HG03442 (cell line): ENCODE measurements around the gene KCNQ1.

Experiments
- ATAC-seq: cut with Tn5 transposase; IDR thresholded peaks from one replicate; pipeline ENCODE4 v1.9.1; 2021; ENCODE audit warnings: mild to moderate bottlenecking, moderate library complexity; ENCODE audit not compliant: unreplicated experiment

Gene KCNQ1

DNA sequence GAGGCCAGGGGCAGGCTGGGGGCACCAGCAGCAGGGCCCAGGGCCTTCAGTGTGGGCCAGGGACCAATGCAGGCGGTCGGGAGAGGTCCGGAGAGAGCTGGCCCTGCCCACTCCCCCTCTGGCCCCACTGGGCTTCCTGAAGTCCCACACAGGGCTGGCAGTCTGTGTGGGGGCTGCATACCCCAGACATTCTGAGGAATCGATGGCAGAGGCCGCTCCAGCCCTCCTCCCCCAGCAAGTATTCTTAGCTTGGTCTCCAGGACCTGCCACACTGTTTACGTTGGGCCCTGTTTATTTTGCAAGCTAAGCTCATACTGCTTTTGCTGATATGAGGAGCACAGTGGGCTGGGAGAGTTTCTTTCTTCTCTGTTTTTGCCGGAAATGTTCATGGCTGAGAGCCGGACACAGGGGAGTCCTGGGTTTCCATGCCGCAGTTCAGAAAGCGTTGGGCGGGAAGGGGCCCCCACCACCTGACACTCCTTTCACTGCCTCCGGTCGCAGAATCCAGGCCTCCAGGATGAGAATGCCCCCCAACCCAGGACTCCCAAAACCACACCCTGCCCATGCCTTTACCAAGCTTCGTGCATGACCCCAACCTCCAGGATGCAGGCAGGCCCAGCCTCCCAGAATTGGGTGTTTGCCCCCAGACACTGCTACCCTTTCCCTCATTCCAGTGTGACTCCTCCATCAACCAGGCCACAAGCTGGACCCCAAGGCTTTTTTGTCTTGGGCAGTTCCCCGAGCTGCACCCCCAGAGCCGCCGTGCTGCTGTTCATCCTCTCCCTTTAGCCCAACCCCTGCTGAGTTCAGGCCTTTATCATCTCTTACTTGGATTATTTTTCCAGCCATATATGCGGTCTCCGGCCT is 336.8 kb downstream of the KCNQ1 start:
- ATAC-seq: no peak

DNA sequence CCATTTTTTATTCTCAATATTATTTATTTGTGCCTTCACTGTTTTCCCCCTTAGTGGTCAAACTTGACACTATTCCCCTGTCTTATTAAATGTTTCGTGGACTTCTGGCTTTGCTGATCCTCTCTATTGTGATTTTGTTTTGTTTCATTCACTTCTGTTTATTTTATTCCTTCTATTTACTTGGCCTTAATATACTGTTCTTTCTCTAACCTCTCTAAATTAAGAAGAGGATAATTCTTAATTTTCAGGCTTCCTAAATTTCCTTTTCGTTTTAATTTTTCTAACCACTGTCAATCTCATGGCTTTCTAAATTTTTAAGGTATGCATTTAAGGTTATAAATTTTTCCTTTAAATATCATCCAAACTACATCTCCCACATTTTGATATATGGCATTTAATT is 338.0 kb downstream of the KCNQ1 start:
- ATAC-seq: no peak

DNA sequence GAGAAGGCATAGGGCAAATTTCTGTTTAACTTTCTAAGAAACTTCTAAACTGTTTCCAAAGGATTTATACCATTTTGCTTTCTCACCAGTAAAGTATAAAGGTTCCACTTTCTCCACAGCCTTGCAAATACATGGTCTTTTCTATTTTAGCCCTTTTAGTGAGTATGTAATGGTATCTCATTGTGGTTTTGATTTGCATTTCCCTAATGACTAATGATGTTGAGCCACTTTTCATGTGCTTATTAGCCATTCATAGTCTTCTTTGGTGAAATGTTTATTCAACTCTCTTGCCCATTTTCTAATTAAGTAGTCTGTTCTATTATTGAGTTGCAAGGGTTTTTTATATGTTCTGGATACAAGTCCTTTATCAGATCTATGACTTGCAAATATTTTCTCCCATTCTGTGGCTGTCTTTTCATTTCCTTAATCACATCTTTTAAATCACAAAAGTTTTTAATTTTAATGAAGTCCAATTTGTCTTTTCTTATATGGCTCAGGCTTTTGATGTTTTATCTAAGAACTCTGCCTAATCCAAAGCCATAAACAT is 338.8 kb downstream of the KCNQ1 start:
- no peak for ATAC-seq

DNA sequence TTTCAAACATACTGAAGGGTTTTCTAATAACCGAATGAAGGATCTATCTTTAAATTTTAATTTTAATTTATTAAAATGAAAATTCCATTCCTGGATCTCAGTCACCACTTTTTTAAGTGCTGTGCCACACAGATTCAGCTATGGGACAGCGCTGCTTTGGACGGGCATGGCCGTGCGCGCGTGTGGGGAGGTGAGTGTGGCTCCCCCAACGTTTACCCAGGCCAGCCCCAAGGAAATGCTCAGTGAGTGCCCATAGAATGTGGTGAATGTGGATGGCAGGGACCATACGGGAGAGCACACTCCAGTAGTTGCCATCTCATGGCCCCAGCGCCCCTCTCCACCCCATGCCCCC is 343.0 kb downstream of the KCNQ1 start:
- ATAC-seq: no peak

DNA sequence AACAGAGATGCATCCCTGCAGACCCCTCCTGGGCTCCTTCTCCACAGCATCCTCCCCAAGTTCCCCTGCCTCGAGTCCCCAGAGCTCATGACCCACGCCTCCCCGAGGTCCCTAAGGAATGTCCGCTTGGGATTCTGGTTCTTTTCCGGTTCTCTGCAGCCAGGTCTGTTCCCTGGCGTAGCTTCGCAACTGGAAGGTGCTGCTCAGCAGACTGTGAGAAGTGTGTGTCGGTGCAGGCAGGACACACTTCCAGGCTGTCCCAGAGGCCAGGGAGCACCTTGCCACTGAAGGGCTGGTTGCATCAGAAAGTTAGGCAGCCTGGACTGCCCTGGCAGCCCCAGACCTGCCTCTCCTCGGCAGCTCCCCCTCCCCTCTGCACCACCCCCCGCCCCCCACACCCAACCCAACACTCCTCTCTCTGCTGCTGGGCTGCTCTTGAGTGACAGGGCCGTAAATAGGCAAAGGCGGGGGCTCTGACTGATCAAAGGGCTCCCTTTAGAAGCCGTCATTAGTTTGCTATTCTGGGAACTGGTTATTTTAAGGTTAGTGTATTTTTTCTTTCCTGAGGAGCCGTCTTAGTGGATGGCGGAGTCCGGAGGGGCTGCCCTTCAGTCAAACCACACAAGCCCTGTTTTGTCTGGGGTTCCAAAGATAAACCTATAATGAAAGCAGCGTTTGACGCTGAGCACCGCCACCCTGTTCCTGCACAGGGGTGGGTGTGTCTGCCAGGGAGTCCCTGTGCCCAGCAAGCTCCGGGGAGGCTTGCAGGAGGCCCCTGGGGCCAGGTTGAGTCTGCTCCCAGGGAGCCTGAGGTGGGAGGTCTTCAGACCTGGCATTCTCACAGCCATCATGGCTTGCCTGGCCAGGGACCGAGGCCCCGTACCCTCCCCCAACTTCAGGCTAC is 343.6 kb downstream of the KCNQ1 start:
- ATAC-seq: no peak

DNA sequence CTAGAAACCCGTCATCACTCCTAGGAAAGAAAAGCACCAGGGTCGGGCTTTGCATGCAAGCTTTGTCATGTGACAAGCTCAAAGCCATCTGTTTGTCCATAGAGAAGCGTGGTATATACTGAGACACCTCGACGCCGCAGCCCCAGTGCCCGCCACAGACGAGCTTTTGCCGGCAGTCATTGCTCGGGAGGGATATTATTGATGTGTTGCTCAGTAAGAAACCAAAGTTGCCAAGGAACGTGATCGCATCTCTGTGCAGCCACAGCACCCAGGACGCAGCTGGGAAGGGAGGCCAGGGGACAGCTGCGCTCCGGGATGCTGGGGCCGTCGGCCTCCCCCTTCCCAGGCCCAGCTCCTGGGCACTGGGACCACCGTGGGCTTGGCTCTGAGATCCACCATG is 344.5 kb downstream of the KCNQ1 start:
- ATAC-seq: no peak

DNA sequence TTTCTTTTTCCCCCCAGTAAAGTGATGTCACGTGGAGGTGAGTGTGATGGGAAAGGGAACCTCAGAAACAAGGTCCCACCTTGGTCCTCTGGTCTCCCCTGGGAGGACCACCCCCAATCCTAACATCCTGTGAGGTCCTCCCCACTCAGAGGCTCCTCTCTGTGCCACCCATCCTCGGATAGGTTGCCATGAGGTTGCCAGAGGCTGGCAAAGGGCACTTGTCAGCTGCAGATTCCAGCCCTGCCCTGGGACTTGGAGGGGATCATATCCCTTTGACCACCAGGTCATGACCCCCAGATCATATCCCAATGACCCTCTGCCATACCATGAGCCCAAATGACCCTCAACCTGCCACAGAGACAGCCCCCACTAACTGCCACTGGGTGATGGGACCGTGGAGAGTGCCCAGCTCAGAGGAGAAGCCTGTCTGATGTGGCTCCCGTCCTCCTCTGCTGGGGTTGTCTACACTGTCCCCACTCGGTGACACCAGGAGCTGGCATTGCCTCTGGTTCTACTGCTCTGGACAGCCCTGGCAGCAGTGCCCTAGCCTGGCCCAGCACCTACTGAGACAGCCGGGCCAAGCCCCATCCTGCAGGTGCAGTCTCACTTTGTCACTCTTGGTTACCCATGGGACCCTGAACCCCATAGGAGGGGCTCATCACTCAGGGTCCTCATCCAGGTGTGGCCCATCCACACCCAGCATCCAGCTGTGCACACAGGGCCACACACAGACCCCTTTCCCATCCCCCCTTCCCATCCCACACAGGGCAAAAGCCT is 345.2 kb downstream of the KCNQ1 start:
- no peak for ATAC-seq

DNA sequence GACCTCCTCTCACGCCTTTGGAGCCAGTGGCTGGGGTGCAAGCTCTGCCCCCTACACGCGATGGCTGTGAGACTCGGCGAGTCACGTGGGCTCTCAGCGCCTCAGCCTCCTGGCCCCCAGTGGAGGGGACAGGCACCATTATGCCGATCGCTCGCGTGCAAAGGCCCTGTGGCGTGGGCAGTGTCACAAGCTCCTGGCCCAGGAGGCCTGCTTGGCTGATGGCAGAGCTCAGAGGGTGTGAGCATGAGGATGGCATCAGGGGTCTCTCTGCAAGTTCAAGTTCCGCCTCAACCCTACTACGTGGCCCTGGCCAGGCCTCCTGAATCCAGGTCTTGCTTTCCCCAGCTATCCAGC is 345.7 kb downstream of the KCNQ1 start:
- ATAC-seq: no peak

DNA sequence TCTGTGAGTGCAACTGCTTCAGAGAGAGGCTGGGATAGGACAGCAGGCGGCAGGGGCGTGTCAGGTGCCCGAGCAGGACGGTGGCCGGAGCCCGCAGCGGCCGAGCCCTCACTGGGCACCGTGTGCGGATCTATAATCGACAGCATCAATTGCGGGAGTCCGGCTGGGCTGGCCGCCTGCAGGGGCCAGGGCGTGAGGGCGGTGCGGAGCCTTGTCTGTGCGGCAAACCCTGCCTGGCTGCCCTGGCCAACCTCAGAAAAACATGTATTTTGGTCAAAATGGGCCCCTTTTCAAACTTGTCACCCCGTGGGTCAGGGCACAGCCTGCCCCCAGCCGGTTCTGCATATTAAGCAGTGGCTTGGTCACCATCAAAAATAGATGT is 346.3 kb downstream of the KCNQ1 start:
- ATAC-seq: no peak

DNA sequence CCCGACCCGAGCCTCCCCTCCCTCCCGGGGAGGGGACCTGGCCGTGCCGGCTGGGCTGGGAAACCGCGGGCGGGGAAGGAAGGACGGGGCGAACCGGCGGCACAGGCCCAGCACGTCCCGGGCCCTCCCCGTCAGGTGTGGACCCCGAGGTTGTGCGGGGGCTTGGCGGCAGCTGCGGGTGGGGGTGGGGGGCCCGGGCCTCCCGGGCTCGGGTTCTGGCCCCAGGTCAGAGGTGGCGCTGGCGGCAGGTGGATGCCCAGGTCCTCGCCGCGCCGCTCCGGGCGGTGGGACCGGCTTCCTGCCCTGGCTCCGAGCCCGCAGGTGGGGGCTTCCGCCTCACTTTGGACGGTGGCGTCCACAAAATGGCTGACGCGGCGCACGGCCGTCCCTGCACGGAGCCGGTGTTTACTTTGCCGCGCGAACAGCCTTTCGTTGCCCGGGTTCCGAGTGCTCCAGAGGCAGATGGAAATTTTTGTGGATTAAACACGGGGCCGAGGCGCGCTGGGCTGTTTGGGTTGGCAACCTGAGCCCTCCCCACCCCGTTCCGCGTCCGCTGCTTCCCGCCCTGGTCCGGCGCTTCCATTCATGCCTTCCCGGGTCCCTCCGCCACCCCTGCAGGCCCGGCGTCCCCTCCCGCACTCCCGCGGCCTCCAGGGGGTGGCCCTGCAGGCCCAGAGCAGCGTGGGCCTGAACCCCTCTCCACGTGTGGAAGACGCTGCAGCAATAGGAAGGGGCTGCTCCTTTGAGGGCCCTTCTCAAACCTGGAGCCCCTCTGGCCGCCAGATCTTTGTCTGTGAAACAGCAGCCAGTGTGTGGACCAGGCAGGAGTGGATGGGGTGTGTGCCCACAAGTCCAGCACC is 346.9 kb downstream of the KCNQ1 start:
- ATAC-seq: no peak

DNA sequence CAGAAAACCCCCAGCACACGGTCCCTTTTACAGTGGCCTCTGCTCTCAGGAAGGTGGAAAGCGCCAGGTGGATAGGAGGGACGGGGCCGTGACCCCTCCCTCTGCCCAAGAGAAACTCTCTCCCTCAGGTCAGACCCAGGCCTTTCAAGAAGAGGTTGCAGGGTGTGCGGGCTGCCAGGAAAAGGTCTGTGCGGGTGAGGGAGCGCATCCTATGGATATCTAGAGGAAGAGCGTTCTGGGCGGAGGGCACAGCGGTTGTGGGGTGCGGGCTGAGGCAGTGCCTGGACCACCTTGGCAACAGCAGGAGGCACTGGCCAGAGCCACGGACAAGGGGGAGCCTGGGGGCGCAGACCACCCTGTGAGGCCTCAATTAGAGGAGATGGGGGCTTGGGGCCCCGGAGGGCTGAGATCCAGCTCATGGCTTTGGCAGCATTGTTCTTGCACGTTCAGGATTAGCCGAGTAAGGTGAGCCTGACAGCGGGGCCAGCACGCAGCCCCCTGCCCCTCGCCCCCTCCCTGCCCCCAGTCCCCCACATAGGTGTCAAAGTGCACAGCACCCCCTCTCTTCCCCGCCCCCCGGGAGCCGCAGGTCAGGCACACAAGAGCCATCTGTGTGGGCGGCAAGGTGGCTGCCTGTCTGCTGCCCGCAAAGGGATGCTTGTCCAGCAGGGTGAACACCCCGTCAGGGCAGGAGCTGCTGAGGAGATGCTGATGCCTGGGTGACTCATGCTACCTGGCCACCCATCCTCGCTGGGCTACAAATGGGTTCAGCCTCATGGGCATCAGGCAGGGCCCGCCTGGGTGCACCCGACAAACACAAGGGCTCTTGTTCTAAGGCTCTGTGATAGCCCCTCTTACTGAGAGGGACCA is 347.8 kb downstream of the KCNQ1 start:
- ATAC-seq: no peak

DNA sequence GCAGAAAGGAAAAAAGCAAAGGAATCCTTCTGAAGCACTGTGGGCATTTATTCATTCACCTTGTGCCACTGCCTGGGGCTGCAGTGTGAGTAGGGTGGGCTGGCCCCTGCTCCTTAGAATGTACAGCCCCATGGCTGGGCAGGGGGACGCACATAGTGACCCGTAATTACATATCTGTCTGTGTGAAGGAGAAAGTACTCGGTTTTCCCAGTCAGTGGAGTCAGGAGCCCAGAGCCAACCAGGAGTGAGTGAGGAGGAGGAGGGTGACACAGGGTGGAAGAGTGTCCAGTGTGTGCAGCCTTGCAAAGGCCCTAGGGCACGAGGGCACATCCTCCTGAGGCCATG is 348.9 kb downstream of the KCNQ1 start:
- ATAC-seq: no peak

DNA sequence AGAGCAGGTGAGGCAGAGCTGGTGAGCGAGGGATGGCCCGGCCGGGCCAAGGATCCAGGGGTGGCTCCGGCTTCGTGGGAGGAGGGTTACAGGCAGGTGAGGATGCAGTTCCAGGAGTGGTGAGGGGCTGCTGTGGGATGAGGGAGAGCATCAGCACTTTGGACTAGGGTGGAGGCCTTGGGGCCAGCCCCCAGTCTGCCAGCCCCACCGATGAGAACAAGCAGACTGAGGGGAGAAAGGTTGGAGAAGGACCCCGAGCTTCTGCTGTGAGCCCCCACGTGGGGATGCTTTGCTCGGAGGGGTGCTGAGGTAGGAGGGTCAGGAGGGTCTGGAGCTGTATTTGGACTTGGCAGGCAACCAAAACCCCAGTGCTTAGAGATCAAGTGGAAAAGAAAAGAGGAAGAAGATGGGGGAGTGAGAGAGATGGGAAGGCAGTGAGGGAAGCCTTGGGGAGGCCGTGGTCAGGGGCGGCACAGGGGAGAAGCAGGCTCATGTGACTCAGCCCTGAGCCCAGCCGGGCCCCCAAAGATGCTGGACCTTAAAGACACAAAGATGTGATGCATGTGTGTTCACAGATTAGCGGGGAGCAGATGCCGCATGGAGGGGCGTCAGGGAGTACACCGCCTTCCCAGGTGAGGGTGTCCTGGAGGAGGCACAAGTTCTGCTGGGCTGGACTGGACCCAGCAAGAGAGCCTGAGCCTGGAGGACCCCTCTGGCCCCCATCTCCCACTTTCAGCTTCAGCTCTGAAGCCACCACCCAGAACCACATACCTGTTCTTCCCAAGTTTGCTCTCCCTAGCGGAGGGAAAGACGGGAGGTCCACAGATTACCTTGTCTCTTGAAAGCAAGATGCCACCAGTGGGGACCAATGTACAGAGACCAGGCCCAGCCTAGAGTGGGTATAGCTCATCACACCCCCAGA is 349.5 kb downstream of the KCNQ1 start:
- no peak for ATAC-seq

DNA sequence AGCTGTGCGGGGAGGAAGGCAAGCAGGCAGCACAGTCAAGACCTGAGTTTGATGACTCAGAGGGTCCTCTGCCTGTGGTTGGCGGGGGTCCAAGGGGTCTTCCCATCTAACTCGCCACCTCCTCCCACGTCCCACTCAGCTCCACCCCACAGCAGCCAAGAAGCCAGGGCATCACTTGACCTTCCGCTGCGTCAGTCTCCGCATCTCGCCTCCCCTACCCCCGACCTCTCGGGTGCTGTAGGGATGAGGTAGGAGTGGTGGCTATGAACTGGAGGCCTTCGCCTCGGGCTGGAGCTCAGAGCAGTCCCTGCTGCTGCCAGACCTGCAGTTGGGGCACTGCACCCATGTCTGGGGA is 350.1 kb downstream of the KCNQ1 start:
- no peak for ATAC-seq

DNA sequence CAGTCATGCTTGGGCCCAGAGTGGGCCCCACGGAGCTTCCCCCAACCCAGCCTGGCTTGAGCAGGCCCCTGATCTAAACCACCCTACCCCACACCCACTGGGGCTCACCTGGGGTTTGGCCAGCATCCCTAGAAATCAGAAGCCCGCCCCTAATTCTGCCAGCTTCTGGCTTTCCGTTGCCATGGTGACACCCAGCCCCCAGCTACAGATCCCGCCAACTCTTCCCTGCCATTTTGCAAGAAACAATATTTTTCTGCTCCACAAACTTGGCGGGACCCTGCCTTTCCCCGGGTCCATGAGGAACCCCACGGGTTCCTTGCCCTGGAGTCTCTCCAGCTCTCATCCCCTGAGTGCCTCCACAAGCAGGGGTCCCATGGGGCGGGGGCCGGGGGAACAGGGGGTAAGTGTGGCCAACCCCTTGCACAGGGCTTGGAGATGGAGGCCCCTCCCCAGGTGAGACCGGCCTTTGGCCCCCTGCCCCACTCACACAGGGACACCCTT is 350.7 kb downstream of the KCNQ1 start:
- no peak for ATAC-seq

DNA sequence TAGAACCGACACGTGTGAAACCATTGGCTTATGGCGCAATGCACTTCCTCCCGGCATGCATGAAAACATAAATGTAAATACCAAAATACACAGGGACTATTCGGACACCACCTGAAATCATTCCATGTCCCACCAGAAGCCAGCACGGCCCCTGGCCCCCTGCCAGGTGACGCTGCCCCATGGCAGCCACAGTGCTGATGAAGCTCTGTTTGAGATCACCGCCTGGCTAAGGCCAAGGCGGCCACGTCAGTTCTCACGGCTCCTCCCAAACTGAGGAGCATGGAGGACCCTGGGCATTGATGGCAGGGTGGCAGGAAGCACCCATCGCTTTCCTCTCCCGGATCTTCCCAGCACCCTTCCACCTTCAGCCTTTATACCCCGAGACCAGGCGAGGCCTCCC is 351.3 kb downstream of the KCNQ1 start:
- no peak for ATAC-seq

DNA sequence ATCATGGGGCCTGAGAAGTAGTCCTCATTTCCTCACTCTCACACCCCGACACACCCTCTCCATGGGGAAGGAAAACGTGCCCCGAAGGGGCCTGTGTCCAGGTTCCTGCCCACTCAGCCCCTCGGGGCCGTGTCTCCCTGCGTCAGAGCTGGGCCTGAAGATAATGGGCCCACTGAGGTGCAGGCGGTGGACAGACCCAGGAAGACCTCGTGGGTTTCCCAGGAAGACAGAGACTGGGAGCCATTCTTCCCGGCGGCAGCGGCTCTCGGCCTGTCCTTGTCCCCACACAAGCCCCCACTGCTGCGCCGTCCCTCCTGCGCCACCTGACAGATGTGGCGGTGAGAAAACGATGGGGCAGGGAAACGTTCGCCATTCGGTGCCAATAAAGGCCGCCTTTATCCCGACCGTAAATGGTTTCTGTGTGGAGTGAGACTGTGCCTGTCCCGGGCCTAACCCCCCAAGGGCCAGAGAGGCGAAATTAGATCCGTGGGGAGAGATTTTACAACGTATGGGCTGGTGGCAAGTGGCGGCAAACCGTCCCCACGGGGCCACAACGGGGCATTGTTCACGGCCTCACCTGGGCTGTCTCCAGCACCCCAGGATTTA is 351.8 kb downstream of the KCNQ1 start:
- ATAC-seq: no peak
